ENCODE results near the gene NGLY1. TPM values are rescaled to one million over a fixed set of nuclear protein-coding genes. Genes with fewer than 3 reads are reported as not detected.

The NGLY1 gene
- total and polyA plus RNA-seq, 2 of the 8 experiments (the other 6 are each of a cell fraction or from before 2014, with no cell fraction given) = 3.1 to 24.8 TPM

GRCh38 chr3:25697553-25697952, 85.7 kb downstream of the NGLY1 start:
- H4K8ac ChIP-seq (ENCODE audit: extremely low read depth, insufficient read depth, low read length) = no peak overlapping the region
- no peak for TF ChIP-seq TBP (IDR thresholded peaks at IDR 0.05; ENCODE audit: low read depth, low read length)
- TF ChIP-seq RAD21 (IDR thresholded peaks at IDR 0.05 in 1 of 2, conservative IDR thresholded peaks at IDR 0.05 in 1 of 2; ENCODE audit: low read depth in 2 of 2, low read length in 2 of 2) = no peak
- TF ChIP-seq TEAD4 (IDR thresholded peaks at IDR 0.05; ENCODE audit: low read depth, low read length) = no peak
- no peak for TF ChIP-seq CHD2 (IDR thresholded peaks at IDR 0.05; ENCODE audit: low read length)
- no peak for TF ChIP-seq SIX5 (IDR thresholded peaks at IDR 0.05; ENCODE audit: low read depth, low read length)
- no peak for TF ChIP-seq SP2 (IDR thresholded peaks at IDR 0.05; ENCODE audit: low read length)
- no peak for TF ChIP-seq CREB1 (IDR thresholded peaks at IDR 0.05)
- no peak overlapping the region for H2BK15ac ChIP-seq (ENCODE audit: low read length)
- H3K14ac ChIP-seq (ENCODE audit: insufficient read length) = no peak overlapping the region
- no peak overlapping the region for H3K9ac ChIP-seq (replicated peaks in 1 of 4; ENCODE audit: extremely low read depth in 1 of 4, low read depth in 3 of 4, low read length in 3 of 4)
- H2BK12ac ChIP-seq (ENCODE audit: low read depth, low read length) = no peak overlapping the region
- no peaks in the 10 kb centered on the region for H3K27me3 ChIP-seq (replicated peaks in 1 of 4; ENCODE audit: control insufficient read depth in 3 of 4, extremely low read depth in 1 of 4, insufficient read depth in 3 of 4, low read length in 3 of 4)
- no peak overlapping the region for H2BK20ac ChIP-seq (ENCODE audit: low read length)
- no peak overlapping the region for H2BK5ac ChIP-seq (ENCODE audit: low read depth, low read length)
- H4K5ac ChIP-seq (ENCODE audit: insufficient read length, low read depth, low read length) = no peak overlapping the region
- FAIRE-seq = no peak
- no peak overlapping the region for H3K4me3 ChIP-seq (ENCODE audit: extremely low read depth in 1 of 4, insufficient read depth in 2 of 4, low read depth in 3 of 4, low read length in 4 of 4)
- H3K79me1 ChIP-seq (ENCODE audit: low read depth, low read length) = no peaks in the 10 kb centered on the region
- no peak overlapping the region for H3K27ac ChIP-seq (ENCODE audit: low read depth, low read length)
- H2BK120ac ChIP-seq (replicated peaks; ENCODE audit: low read depth, low read length) = no peak overlapping the region
- H4K91ac ChIP-seq (replicated peaks; ENCODE audit: insufficient read length, low read length) = no peak overlapping the region
- ChIA-PET POLR2A (ENCODE audit: partially characterized antibody) (no interaction called here), CTCF (ENCODE audit: partially characterized antibody) (interaction anchor here (0.8 kb wide), 1 partner anchor 13 kb away, joined by 4 read pairs; no protein-coding TSS in a partner anchor)
- H4K20me1 ChIP-seq (replicated peaks in 1 of 2; ENCODE audit: control insufficient read depth in 1 of 2, insufficient read depth in 2 of 2, low read length in 2 of 2) = no peaks in the 10 kb centered on the region
- no peaks in the 10 kb centered on the region for H3K79me2 ChIP-seq (ENCODE audit: control insufficient read depth in 1 of 2, insufficient read depth in 2 of 2, low read length in 2 of 2)
- H3K4me2 ChIP-seq (ENCODE audit: insufficient read depth in 1 of 2, low read depth in 2 of 2, low read length in 2 of 2) = no peak overlapping the region
- H3K4ac ChIP-seq (replicated peaks; ENCODE audit: insufficient read length, low read depth, low read length) = no peak overlapping the region
- no peaks in the 10 kb centered on the region for H3K36me3 ChIP-seq (ENCODE audit: control insufficient read depth in 2 of 4, insufficient read depth in 4 of 4, low read length in 3 of 4)
- no peak for DNase-seq (ENCODE audit: low read depth in 1 of 2, low spot score in 2 of 2)
- 70% methylated on average over 1 of the region's 1 CpG; no CpG with 5 or more reads in 1 of the 2 experiments for WGBS, 2 experiments (ENCODE audit: extremely low coverage in 1 of 2, insufficient coverage in 1 of 2, insufficient read length in 1 of 2, insufficient replicate concordance in 2 of 2, low coverage in 1 of 2, low lambda C conversion rate in 2 of 2, missing lambda C conversion rate in 1 of 2)
- no peak overlapping the region for H3K56ac ChIP-seq (replicated peaks; ENCODE audit: insufficient read length, low read depth, low read length)
- H2AFZ ChIP-seq (ENCODE audit: low read length) = no peak overlapping the region
- no peak overlapping the region for H3K23ac ChIP-seq (ENCODE audit: insufficient read length)
- H2AK5ac ChIP-seq (ENCODE audit: low read depth, low read length) = no peak overlapping the region
- no peaks in the 10 kb centered on the region for H3K4me1 ChIP-seq (replicated peaks in 1 of 4; ENCODE audit: control insufficient read depth in 3 of 4, insufficient read depth in 4 of 4, low read length in 3 of 4)
- no peaks in the 10 kb centered on the region for H3K9me3 ChIP-seq (ENCODE audit: insufficient read depth in 2 of 2, low read depth in 1 of 2, low read length in 1 of 2)
- no peaks in the 10 kb centered on the region for H3K23me2 ChIP-seq (ENCODE audit: low read depth, low read length)
- H3K18ac ChIP-seq (ENCODE audit: extremely low read depth, low read length) = no peak overlapping the region
